ENCODE results near the gene CDS2.
A peak's percentile ranks its signal among the peaks of the same experiment; 100 is the strongest.
"Not testable (repeated sequence)": the region's sequence is repeated elsewhere in the genome, so short reads cannot be mapped to it uniquely, and the experiment has no call there.

Gene CDS2

DNA sequence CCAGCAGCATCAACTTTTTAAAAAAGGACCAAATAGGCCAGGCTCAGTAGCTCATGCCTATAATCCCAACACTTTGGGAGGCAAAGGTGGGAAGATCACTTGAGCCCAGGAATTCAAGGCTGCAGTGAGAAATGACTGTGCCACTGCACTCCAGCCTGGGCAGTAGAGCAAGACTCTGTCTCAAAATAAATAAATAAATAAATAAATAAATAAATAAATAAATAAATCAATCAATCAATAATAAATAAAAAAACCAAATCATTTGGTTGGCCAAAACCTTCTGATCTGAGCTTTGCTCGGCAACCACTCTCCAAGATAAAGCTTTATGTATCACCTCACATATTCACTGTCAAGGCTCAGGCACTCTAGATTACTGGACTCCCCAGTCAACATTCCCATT, 27.8 kb upstream of the CDS2 start:
- peaks cover 14% of the 10 kb centered on the region for H3K79me1 ChIP-seq (replicated peaks; ENCODE audit: low read length, poor library complexity, severe bottlenecking)
- H3K36me3 ChIP-seq (ENCODE audit: control insufficient read depth in 1 of 2, insufficient read depth in 2 of 2, low read depth in 1 of 2, low read length in 2 of 2): peaks cover 30 to 77% of the 10 kb centered on the region in 2 experiments
- H3K4me3 ChIP-seq (ENCODE audit: insufficient read depth in 1 of 2, low read depth in 1 of 2, low read length in 2 of 2); H3K18ac ChIP-seq (ENCODE audit: low read depth in 1 of 2, low read length in 2 of 2); H2BK15ac ChIP-seq (ENCODE audit: low read depth, poor library complexity, severe bottlenecking); H3K9me3 ChIP-seq (ENCODE audit: control insufficient read depth, low read length); H3K23ac ChIP-seq (ENCODE audit: low read length in 2 of 2); H3K27me3 ChIP-seq (ENCODE audit: control insufficient read depth in 1 of 2, insufficient read depth in 1 of 2, low read length in 2 of 2); H4K91ac ChIP-seq (ENCODE audit: low read length); H3K4me1 ChIP-seq (ENCODE audit: control insufficient read depth, insufficient read depth, low read depth, low read length); H3K4ac ChIP-seq (ENCODE audit: low read depth in 1 of 2, low read length in 2 of 2); H2BK5ac ChIP-seq (ENCODE audit: low read depth, low read length, poor library complexity, severe bottlenecking); H2AFZ ChIP-seq (ENCODE audit: low read depth, low read length); H4K8ac ChIP-seq (ENCODE audit: low read length); H3K9ac ChIP-seq (ENCODE audit: low read length); H2BK120ac ChIP-seq (ENCODE audit: low read depth, low read length); H3K4me2 ChIP-seq (ENCODE audit: low read length, poor library complexity, severe bottlenecking); H3K27ac ChIP-seq (ENCODE audit: low read length, poor library complexity, severe bottlenecking); H3K14ac ChIP-seq (ENCODE audit: low read length in 2 of 2); H2AK5ac ChIP-seq (ENCODE audit: low read length, severe bottlenecking); DNase-seq; H2BK12ac ChIP-seq (ENCODE audit: low read length in 2 of 2): not testable (repeated sequence)
- WGBS: 96% methylated on average over 1 of the region's 1 CpG

GRCh38 chr20:5099909-5100308, 26.9 kb upstream of the CDS2 start:
- H4K8ac ChIP-seq (ENCODE audit: low read length); H3K4me3 ChIP-seq (ENCODE audit: insufficient read depth in 1 of 2, low read depth in 1 of 2, low read length in 2 of 2); H2BK120ac ChIP-seq (ENCODE audit: low read depth, low read length); H3K9ac ChIP-seq (ENCODE audit: low read length); H2AFZ ChIP-seq (ENCODE audit: low read depth, low read length); H3K9me3 ChIP-seq (ENCODE audit: control insufficient read depth, low read length); H2BK15ac ChIP-seq (ENCODE audit: low read depth, poor library complexity, severe bottlenecking); H3K4ac ChIP-seq (ENCODE audit: low read depth in 1 of 2, low read length in 2 of 2); H3K23ac ChIP-seq (ENCODE audit: low read length in 2 of 2); H2AK5ac ChIP-seq (ENCODE audit: low read length, severe bottlenecking); H4K91ac ChIP-seq (ENCODE audit: low read length); DNase-seq; H3K27ac ChIP-seq (ENCODE audit: low read length, poor library complexity, severe bottlenecking); H3K27me3 ChIP-seq (ENCODE audit: control insufficient read depth in 1 of 2, insufficient read depth in 1 of 2, low read length in 2 of 2); H2BK5ac ChIP-seq (ENCODE audit: low read depth, low read length, poor library complexity, severe bottlenecking); H3K14ac ChIP-seq (ENCODE audit: low read length in 2 of 2); H3K18ac ChIP-seq (ENCODE audit: low read depth in 1 of 2, low read length in 2 of 2); H3K4me1 ChIP-seq (ENCODE audit: control insufficient read depth, insufficient read depth, low read depth, low read length); H2BK12ac ChIP-seq (ENCODE audit: low read length in 2 of 2); H3K4me2 ChIP-seq (ENCODE audit: low read length, poor library complexity, severe bottlenecking): not testable (repeated sequence)
- H3K79me1 ChIP-seq (replicated peaks; ENCODE audit: low read length, poor library complexity, severe bottlenecking): peaks cover 14% of the 10 kb centered on the region
- peaks cover 29 to 86% of the 10 kb centered on the region in 2 experiments for H3K36me3 ChIP-seq (ENCODE audit: control insufficient read depth in 1 of 2, insufficient read depth in 2 of 2, low read depth in 1 of 2, low read length in 2 of 2)
- WGBS: 100% methylated on average over 1 of the region's 3 CpGs

DNA sequence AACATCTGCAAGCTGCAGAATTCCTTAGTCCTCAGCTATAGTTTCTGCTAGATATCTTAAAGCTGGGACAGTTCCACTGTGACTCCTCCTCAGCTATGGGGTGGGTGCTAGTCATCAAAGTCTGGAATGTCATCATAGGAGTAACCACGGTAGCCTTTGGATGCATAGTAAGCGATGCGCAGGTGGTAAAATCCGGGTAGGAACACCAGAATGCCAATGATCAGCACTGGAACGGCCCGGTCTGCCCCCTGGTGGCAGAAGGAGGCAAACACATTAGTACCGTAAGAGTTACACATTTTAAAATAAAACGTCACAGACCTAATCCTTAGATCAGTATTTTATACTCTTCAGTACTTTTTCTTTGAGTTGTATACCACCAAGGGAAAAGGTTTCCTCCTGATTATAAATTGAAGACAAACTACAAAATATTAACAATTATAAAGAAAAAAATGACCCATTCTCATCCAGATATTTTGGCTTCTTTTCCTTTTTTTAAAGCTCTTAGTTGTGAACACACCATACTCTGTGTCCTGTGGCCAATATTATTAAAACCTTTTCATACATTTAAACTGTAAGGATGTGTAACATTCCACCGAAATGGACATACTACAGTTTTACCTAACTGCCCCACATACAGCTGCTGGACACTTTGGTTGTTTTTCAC, 26.0 kb upstream of the CDS2 start:
- WGBS: 23% methylated on average over 9 of the region's 9 CpGs
- Histone ChIP-seq H4K8ac (ENCODE audit: low read length) (no peak overlapping the region), H2BK5ac (ENCODE audit: low read depth, low read length, poor library complexity, severe bottlenecking) (no peak overlapping the region), H3K9ac (ENCODE audit: low read length) (peak overlapping the region; percentile 49), H3K9me3 (ENCODE audit: control insufficient read depth, low read length) (no peaks in the 10 kb centered on the region), H3K79me1 (replicated peaks; ENCODE audit: low read length, poor library complexity, severe bottlenecking) (peaks cover 16% of the 10 kb centered on the region), H3K23ac (ENCODE audit: low read length in 2 of 2) (no peak overlapping the region), H3K4ac (ENCODE audit: low read depth in 1 of 2, low read length in 2 of 2) (no peak overlapping the region), H2BK15ac (ENCODE audit: low read depth, poor library complexity, severe bottlenecking) (no peak overlapping the region), H2BK120ac (ENCODE audit: low read depth, low read length) (no peak overlapping the region), H3K18ac (ENCODE audit: low read depth in 1 of 2, low read length in 2 of 2) (no peak overlapping the region), H2AK5ac (ENCODE audit: low read length, severe bottlenecking) (no peak overlapping the region), H3K27ac (ENCODE audit: low read length, poor library complexity, severe bottlenecking) (no peak overlapping the region), H3K36me3 (ENCODE audit: control insufficient read depth in 1 of 2, insufficient read depth in 2 of 2, low read depth in 1 of 2, low read length in 2 of 2) (peaks cover 33 to 90% of the 10 kb centered on the region in 2 experiments), H3K4me2 (ENCODE audit: low read length, poor library complexity, severe bottlenecking) (no peak overlapping the region), H3K4me1 (ENCODE audit: control insufficient read depth, insufficient read depth, low read depth, low read length) (no peaks in the 10 kb centered on the region), H4K91ac (ENCODE audit: low read length) (no peak overlapping the region), H2BK12ac (ENCODE audit: low read length in 2 of 2) (no peak overlapping the region), H2AFZ (ENCODE audit: low read depth, low read length) (no peak overlapping the region), H3K4me3 (ENCODE audit: insufficient read depth in 1 of 2, low read depth in 1 of 2, low read length in 2 of 2) (no peak overlapping the region), H3K14ac (ENCODE audit: low read length in 2 of 2) (no peak overlapping the region), H3K27me3 (ENCODE audit: control insufficient read depth in 1 of 2, insufficient read depth in 1 of 2, low read length in 2 of 2) (no peaks in the 10 kb centered on the region)
- DNase-seq: peak; percentile 65

DNA sequence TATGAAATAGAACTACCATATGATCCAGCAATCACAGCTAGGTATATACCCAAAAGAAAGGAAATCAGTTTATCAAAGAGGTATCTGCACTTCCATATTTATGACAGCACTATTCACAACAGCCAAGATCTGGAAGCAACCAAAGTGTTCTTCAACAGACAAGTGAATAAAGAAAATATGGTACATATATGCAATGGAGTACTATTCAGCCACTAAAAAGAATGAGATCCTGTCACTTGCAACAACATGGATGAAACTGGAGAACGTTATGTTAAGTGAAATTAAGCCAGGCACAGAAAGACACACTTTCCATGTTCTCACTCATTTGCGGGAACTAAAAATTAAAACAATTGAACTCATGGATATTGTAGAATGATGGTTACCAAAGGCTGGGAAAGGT, 22.3 kb upstream of the CDS2 start:
- Histone ChIP-seq H3K36me3 (ENCODE audit: control insufficient read depth in 1 of 2, insufficient read depth in 2 of 2, low read depth in 1 of 2, low read length in 2 of 2) (peaks cover 43 to 94% of the 10 kb centered on the region in 2 experiments), H2BK5ac (ENCODE audit: low read depth, low read length, poor library complexity, severe bottlenecking) (no peak overlapping the region), H3K4me3 (ENCODE audit: insufficient read depth in 1 of 2, low read depth in 1 of 2, low read length in 2 of 2) (no peak overlapping the region), H2AK5ac (ENCODE audit: low read length, severe bottlenecking) (no peak overlapping the region), H3K4me1 (ENCODE audit: control insufficient read depth, insufficient read depth, low read depth, low read length) (no peaks in the 10 kb centered on the region), H3K9me3 (ENCODE audit: control insufficient read depth, low read length) (no peaks in the 10 kb centered on the region), H4K91ac (ENCODE audit: low read length) (no peak overlapping the region), H3K9ac (ENCODE audit: low read length) (no peak overlapping the region), H2BK12ac (ENCODE audit: low read length in 2 of 2) (no peak overlapping the region), H3K27me3 (ENCODE audit: control insufficient read depth in 1 of 2, insufficient read depth in 1 of 2, low read length in 2 of 2) (no peaks in the 10 kb centered on the region), H2BK120ac (ENCODE audit: low read depth, low read length) (no peak overlapping the region), H3K79me1 (replicated peaks; ENCODE audit: low read length, poor library complexity, severe bottlenecking) (peaks cover 11% of the 10 kb centered on the region), H3K4ac (ENCODE audit: low read depth in 1 of 2, low read length in 2 of 2) (no peak overlapping the region), H3K23ac (ENCODE audit: low read length in 2 of 2) (no peak overlapping the region), H3K18ac (ENCODE audit: low read depth in 1 of 2, low read length in 2 of 2) (no peak overlapping the region), H2AFZ (ENCODE audit: low read depth, low read length) (no peak overlapping the region), H3K4me2 (ENCODE audit: low read length, poor library complexity, severe bottlenecking) (no peak overlapping the region), H2BK15ac (ENCODE audit: low read depth, poor library complexity, severe bottlenecking) (no peak overlapping the region), H4K8ac (ENCODE audit: low read length) (no peak overlapping the region), H3K14ac (ENCODE audit: low read length in 2 of 2) (no peak overlapping the region), H3K27ac (ENCODE audit: low read length, poor library complexity, severe bottlenecking) (no peak overlapping the region)
- no peak for DNase-seq
- 96% methylated on average over 2 of the region's 2 CpGs for WGBS

All from mesenchymal stem cell (in vitro differentiated cells and primary cell).